ENCODE results near the gene RRP9.

GRCh38 chr3:51977446-51978142 lies 35.9 kb upstream of the RRP9 start:
- TF ChIP-seq CTCF (IDR thresholded peaks at IDR 0.05) = no peak
- no peak for TF ChIP-seq POLR2A (IDR thresholded peaks at IDR 0.05)
